ENCODE results near the gene TOGARAM2. TPM values are rescaled to one million over a fixed set of nuclear protein-coding genes. Genes with fewer than 3 reads are reported as not detected.
A peak's percentile ranks its signal among the peaks of the same experiment; 100 is the strongest.

Gene TOGARAM2
- total and polyA plus RNA-seq, 5 experiments from 2014 or later, result 0.32 to 1.9 (median 0.61) TPM; not detected in 1

DNA sequence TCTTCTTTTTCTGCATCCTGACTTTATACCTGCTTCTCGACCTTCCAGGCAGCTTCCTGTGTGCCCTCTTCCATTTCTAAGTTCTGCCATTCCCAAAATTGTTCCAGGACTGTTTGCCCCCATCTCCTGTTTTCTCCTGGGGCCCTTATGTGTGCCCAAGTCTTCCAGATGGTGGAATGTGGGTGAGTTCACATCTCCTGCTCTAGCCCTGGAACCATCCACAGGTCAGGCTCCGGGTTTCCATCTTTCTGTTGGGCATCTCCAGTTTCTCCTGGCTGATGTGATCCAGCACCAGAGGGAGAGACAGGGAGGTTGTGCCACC lies 25.8 kb downstream of the TOGARAM2 start:
- POLR2A ChIA-PET, result no interaction called here
- H3K27ac Mint-ChIP-seq, result no peak overlapping the region
- no peaks in the 10 kb centered on the region for H3K27me3 Mint-ChIP-seq

DNA sequence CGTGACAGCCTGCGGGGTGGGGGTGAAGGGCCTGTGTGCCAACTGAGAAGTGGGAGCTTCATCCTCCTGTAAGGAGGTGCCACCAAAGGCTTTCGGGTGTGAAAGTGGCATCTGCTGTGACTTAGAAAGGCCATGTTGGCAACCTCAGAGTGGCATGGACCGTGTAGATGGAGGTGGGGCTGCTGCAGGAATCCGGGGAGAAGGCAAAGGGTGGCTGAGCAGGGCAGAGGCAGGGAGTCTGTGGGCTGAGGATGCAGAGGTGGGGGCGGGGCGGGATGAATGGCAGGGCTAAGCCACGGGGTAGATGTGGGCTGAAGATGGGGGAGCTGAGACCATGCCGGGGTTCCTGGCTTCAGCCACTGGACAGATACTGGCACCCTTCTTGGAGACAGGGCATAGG lies 28.2 kb downstream of the TOGARAM2 start:
- Mint-ChIP-seq H3K36me3 (no peaks in the 10 kb centered on the region), H3K27ac (peak overlapping the region; percentile 98 to 100 (median 99)), H3K4me1 (peaks cover 31 to 57% (median 56%) of the 10 kb centered on the region in 4 donors), H3K9me3 (no peaks in the 10 kb centered on the region), H3K4me3 (peak overlapping the region in 8 of 10 donors; percentile 36 to 92 (median 86)), H3K27me3 (no peaks in the 10 kb centered on the region)
- peak in 1 of 10 donors; percentile 10 for DNase-seq
- POLR2A ChIA-PET, result interaction anchor here (3.5 to 6.5 kb wide), 2 partner anchors 8 to 107 kb away, joined by 17 to 62 read pairs; partner anchors contain the start of gene CLIP4
- ATAC-seq, result no peak

More for the DNA sequence above, 25.8 kb downstream of the TOGARAM2 start:
- Mint-ChIP-seq H3K36me3 (no peaks in the 10 kb centered on the region), H3K9me3 (no peaks in the 10 kb centered on the region), H3K4me3 (no peak overlapping the region), H3K4me1 (peaks cover 25 to 42% (median 40%) of the 10 kb centered on the region in 4 donors)
- DNase-seq, result no peak
- ATAC-seq, result no peak

DNA sequence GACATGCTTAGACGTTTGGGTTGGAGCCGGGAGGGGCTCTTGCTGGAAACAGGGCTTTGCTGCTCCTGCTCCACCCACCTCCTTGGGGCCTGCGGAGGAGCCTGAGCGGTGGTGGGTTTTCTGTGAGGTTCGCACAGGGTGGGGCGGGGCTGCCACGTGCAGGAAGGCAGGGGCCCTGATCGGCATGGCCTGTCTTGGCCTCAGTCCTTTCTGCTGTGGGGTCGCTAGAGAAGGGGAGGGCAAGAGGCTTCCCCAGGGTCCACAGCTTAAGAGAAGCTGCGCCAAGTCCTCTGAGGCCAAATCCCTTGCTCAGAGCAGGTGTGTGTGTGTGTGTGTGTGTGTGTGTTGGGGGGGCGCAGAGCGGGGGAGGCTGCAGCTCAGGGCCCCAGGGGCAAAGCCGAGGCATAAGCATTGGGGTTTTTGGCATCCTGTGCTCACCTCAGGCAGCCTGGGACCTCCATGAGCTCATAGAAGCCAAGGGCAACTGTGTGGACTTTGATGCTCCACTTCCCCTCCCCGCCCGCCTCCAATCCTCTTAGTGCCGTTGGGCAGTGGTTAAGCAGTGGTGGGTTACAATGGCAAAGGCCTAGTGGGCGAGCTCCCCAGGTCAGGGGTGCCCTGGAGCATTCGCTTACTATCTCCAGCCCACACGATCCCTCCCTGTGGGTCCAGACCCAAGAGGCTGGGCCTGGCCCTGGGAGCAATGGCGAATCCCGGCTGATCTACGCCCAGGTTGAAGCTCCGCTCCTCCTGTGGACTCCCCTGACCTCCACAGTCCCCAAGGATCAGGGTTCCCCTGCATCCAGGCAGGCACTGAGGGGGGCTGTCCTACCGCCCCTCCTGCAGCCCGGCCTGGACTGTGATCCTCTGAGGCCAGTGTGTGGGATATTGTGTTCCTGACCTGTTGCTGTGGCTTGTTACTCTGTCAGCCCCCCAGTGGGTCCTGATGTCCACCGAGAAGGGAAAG lies 28.9 kb downstream of the TOGARAM2 start:
- H3K4me3 Mint-ChIP-seq, result peak overlapping the region; percentile 44 to 92 (median 86)
- H3K27ac Mint-ChIP-seq, result peak overlapping the region; percentile 98 to 100 (median 99)
- POLR2A ChIA-PET, result interaction anchor here (0.6 to 6.5 kb wide), 5 partner anchors 9 to 139 kb away, joined by 3 to 62 read pairs (median 11); partner anchors contain the start of genes CLIP4 and TRMT61B
- peak; percentile 15 to 35 for ATAC-seq
- no peaks in the 10 kb centered on the region for H3K36me3 Mint-ChIP-seq
- no peaks in the 10 kb centered on the region for H3K9me3 Mint-ChIP-seq
- no peaks in the 10 kb centered on the region for H3K27me3 Mint-ChIP-seq
- H3K4me1 Mint-ChIP-seq, result peaks cover 36 to 64% (median 63%) of the 10 kb centered on the region in 4 donors
- DNase-seq, result peak in 8 of 10 donors; percentile 34 to 69 (median 61)

DNA sequence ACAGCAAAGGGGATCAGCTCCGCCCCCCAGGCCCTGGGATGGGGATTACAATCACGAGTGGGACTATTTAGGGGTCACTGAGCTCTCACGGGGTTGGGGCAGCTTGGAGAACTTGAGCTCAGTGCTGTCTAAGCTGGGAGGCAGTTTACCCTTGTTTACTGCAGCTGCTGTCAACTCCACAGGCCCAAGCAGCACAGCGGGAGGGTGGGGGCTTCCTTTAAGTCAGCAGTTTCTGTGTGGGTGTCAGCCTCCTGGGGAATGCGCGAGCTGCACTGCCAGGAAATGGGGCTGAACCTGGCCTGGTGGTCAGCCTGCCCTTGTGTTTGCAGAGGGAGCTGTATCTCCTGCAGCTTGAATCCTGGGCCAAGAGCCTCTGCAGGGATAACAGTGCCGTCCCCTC lies 29.8 kb downstream of the TOGARAM2 start:
- H3K4me3 Mint-ChIP-seq, result peak overlapping the region; percentile 61 to 92 (median 86)
- H3K27me3 Mint-ChIP-seq, result no peaks in the 10 kb centered on the region
- POLR2A ChIA-PET, result interaction anchor here (0.6 to 6.5 kb wide), 7 partner anchors 10 to 1251 kb away, joined by 3 to 62 read pairs (median 6); partner anchors contain the start of genes CLIP4, TRMT61B and YPEL5
- peak in 8 of 10 donors; percentile 36 to 73 (median 64) for DNase-seq
- ATAC-seq, result peak; percentile 19 to 41
- peaks cover 46 to 74% (median 73%) of the 10 kb centered on the region in 4 donors for H3K4me1 Mint-ChIP-seq
- no peaks in the 10 kb centered on the region for H3K9me3 Mint-ChIP-seq
- H3K27ac Mint-ChIP-seq, result peak overlapping the region; percentile 98 to 100 (median 99)
- H3K36me3 Mint-ChIP-seq, result no peaks in the 10 kb centered on the region

DNA sequence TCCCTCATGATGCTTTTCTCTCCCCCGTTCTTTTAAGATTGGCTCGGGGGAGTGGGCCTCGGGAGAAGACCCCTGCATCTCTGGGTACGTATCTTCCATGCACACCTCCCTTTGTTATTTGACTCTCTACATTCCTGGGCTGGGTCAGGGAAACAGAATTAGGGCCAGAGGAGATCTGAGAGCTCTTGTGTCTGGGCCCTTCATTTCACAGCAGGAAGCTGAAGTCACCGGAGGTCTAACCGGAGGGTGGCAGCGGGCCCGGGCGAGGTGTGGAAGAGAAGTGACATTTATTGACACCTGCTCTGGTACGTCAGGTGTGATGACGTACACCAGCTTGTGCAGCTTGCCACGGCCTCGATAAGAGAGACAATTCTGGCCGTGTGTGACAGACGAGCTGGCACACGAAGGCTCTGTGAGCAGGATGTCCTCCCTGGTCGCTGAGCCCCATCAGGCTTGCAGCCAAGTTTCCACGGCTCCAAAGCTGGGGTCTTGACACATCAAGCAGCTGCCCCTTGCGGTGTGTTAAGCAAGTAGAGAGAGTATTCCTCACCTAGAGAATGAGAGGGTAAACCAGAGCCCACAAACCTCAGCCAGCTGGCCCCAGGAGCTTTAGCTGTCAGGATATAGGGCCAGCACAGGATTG lies 30.4 kb downstream of the TOGARAM2 start:
- no peaks in the 10 kb centered on the region for H3K27me3 Mint-ChIP-seq
- peak overlapping the region; percentile 61 to 92 (median 86) for H3K4me3 Mint-ChIP-seq
- ATAC-seq, result peak; percentile 63 to 75
- POLR2A ChIA-PET, result interaction anchor here (0.6 to 6.5 kb wide), 8 partner anchors 10 to 1329 kb away, joined by 3 to 62 read pairs (median 4); partner anchors contain the start of genes CLIP4, TRMT61B and YPEL5
- peak; percentile 63 to 92 (median 85) for DNase-seq
- H3K36me3 Mint-ChIP-seq, result no peaks in the 10 kb centered on the region
- peak overlapping the region; percentile 98 to 100 (median 99) for H3K27ac Mint-ChIP-seq
- H3K9me3 Mint-ChIP-seq, result no peaks in the 10 kb centered on the region
- peaks cover 50 to 80% (median 79%) of the 10 kb centered on the region in 4 donors for H3K4me1 Mint-ChIP-seq

DNA sequence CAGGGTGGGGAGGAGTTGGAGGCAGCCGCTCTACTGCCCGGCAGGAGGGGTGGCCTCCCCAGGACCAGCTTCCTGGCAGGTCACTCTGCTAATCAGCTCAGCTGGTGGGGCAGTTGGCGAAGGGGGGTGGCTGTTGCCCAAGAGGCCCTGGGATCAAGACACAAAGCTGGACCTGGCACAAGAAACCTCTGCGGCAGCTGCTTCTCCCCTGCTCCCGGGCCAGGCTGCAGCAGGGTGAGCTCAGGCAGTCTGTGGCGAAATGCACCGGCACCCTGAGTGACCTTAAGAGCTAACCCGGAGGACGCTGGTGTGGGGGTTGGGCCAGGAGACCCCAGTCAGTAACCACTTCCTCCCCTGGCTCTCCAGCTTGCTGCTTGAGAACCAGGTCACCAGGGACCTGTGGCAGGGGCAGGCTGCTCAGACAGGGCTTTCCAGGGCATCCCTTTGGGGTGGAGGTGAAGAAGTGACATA lies 31.1 kb downstream of the TOGARAM2 start:
- peaks cover 54 to 86% (median 85%) of the 10 kb centered on the region in 4 donors for H3K4me1 Mint-ChIP-seq
- peak in 3 of 10 donors; percentile 24 to 34 (median 27) for DNase-seq
- H3K36me3 Mint-ChIP-seq, result no peaks in the 10 kb centered on the region
- H3K4me3 Mint-ChIP-seq, result peak overlapping the region in 7 of 10 donors; percentile 79 to 92 (median 86)
- POLR2A ChIA-PET, result interaction anchor here (0.6 to 6.5 kb wide), 6 partner anchors 11 to 1330 kb away, joined by 3 to 62 read pairs (median 8); partner anchors contain the start of genes CLIP4, TRMT61B and YPEL5
- no peaks in the 10 kb centered on the region for H3K27me3 Mint-ChIP-seq
- peak overlapping the region; percentile 98 to 100 (median 99) for H3K27ac Mint-ChIP-seq
- no peaks in the 10 kb centered on the region for H3K9me3 Mint-ChIP-seq
- no peak for ATAC-seq

DNA sequence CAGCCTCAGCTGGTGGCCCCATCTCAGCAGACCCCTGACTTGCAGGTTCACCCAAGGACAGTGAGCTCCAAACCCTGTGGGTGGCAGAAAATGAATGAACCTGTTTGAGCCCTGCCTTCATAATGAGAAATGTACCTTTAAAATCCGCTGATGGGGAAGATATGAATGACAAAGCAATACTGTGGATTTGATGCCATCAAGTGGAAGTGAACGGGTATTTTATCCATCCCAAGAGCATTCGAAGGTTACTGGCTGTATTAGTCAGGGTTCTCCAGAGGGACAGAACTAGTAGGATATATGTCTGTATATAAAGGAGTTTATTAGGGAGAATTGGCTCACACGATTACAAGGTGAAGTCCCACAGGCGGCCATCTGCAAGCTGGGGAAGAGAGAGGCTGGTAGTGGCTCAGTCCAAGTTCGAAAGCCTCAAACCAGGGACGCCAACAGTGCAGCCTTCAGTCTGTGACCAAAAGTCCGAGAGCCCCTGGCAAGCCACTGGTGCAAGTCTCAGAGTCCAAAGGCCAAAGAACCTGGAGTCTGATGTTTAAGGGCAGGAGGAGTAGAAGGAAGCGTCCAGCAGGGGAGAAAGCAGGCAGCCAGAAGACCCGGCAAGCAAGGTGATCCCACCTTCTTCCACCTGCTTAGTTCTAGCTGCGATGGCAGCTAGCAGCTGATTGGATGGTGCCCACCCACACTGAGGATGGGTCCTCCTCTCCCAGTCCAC lies 32.1 kb downstream of the TOGARAM2 start:
- Mint-ChIP-seq H3K9me3 (no peaks in the 10 kb centered on the region), H3K4me3 (peak overlapping the region in 9 of 10 donors; percentile 16 to 93 (median 79)), H3K4me1 (peaks cover 56 to 89% (median 86%) of the 10 kb centered on the region in 4 donors), H3K27me3 (no peaks in the 10 kb centered on the region), H3K27ac (peak overlapping the region; percentile 96 to 100 (median 99)), H3K36me3 (no peaks in the 10 kb centered on the region)
- POLR2A ChIA-PET, result interaction anchor here (2.6 to 6.5 kb wide), 2 partner anchors 103 to 143 kb away, joined by 11 to 62 read pairs; partner anchors contain the start of genes CLIP4 and TRMT61B
- no peak for ATAC-seq
- peak in 1 of 10 donors; percentile 13 for DNase-seq

DNA sequence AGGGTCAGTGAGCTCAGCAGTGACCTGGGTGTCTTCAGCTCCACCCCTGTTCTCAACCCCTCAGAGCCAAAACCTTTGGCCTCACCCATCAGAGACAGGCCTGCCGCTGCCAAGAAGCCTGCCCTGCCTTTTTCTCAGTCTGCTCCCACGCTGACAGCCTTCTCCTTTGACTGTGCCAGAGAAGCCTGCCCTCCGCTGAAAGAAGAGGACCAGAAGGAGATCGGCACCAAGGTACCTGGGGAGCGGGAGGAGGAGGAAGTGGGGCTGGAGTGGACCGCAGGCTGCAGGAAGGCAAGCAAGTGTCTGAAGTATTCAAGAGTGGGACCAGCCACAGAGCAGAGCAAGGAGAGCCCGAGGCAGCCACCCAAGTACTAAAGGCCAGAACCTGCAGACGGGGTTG lies 33.2 kb downstream of the TOGARAM2 start:
- ATAC-seq, result peak in 1 of 2 donors; percentile 17
- no peak for DNase-seq
- no peaks in the 10 kb centered on the region for H3K9me3 Mint-ChIP-seq

DNA sequence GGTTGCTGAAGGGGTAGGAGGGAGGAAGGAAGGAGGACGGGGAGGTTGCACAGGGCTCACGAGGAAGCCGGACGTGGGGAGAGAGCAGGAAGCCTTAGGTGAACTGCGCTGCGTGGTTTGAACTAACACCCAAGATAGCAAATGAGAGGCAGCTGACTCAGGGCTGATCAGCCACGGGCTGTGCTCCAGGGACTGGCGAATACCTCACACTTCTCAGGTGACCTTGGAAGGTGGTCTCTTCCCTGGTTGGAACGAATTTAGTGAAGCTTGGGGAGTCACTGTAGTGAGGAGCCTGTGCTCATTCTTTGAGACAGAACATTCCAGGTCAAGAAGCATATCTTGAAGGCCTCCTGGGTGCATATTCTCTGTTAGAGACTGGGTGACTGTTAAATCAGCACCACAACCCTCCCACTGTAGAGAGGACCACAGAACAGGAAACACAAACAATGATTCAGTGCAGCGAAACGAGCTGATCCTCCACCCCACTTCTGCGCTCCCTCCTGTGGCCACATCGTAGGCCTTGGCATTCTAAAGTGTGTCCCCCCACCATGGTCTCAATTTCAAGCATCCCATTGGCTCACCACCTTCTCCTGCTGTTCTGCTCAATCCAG lies 33.8 kb downstream of the TOGARAM2 start:
- Mint-ChIP-seq H3K27ac (peak overlapping the region; percentile 96 to 100 (median 99)), H3K36me3 (no peaks in the 10 kb centered on the region), H3K4me3 (peak overlapping the region; percentile 68 to 93 (median 83)), H3K27me3 (no peaks in the 10 kb centered on the region), H3K9me3 (no peaks in the 10 kb centered on the region), H3K4me1 (peaks cover 49 to 81% (median 73%) of the 10 kb centered on the region in 4 donors)
- DNase-seq (peak; percentile 32 to 85 (median 71)), ATAC-seq (peak; percentile 60 to 69)
- POLR2A ChIA-PET, result interaction anchor here (0.6 to 6.5 kb wide), 7 partner anchors 13 to 120 kb away, joined by 3 to 62 read pairs (median 4); partner anchors contain the start of genes CLIP4 and WDR43

More for the DNA sequence above, 33.2 kb downstream of the TOGARAM2 start:
- peaks cover 51 to 87% (median 79%) of the 10 kb centered on the region in 4 donors for H3K4me1 Mint-ChIP-seq
- H3K4me3 Mint-ChIP-seq, result peak overlapping the region; percentile 68 to 93 (median 83)
- POLR2A ChIA-PET, result interaction anchor here (0.8 to 6.5 kb wide), 4 partner anchors 12 to 120 kb away, joined by 3 to 62 read pairs (median 6); partner anchors contain the start of genes CLIP4 and WDR43
- H3K27me3 Mint-ChIP-seq, result no peaks in the 10 kb centered on the region
- peak overlapping the region; percentile 96 to 100 (median 99) for H3K27ac Mint-ChIP-seq
- H3K36me3 Mint-ChIP-seq, result no peaks in the 10 kb centered on the region

DNA sequence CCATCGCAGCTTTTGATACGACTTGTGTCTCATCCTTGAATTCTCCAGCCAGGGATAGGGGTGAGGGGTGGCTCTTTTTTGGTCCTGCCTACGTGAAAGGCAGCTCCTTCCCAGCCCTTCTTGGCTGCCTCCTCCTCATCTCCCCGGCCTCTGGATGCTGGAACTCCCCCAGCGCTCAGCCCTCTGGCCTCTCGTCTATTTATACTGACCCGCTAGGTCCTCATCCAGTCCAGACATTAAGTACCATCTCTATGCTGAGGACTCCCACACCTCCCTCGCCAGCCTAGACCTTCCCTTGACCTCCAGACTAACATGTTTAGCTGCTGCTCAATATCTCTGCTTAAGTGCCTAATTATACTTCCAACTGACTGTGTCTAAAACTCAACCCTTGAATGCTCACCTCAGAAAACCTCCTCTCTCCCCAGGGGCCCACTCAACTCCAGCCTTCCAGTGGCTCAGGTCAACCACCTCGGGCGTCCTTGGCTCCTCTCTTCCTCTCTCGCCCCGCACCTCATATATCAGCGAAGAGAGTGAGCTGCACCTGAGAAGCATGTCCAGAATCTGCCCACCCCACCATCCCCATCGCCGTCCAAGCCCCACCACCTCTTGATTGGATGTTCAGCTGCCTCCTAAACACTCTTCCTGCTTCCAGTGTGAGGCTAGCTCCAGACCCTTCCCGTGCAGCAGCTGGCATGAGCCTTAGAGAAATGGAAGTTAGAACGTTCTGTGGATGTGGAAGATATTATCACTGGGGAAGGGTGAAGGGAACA lies 34.8 kb downstream of the TOGARAM2 start:
- Mint-ChIP-seq H3K4me3 (peak overlapping the region; percentile 68 to 93 (median 83)), H3K27ac (peak overlapping the region; percentile 96 to 100 (median 99)), H3K36me3 (no peaks in the 10 kb centered on the region), H3K27me3 (no peaks in the 10 kb centered on the region), H3K4me1 (peaks cover 48 to 71% (median 64%) of the 10 kb centered on the region in 4 donors), H3K9me3 (no peaks in the 10 kb centered on the region)
- DNase-seq, result no peak
- no peak for ATAC-seq
- POLR2A ChIA-PET, result interaction anchor here (0.6 to 6.5 kb wide), 6 partner anchors 14 to 100 kb away, joined by 3 to 62 read pairs (median 4); partner anchors contain the start of gene CLIP4

All from naive thymus-derived CD8-positive, alpha-beta T cell (primary cell).